Measurements from ENCODE around the gene SEMA7A.

SEMA7A gene

GRCh38 chr15:74387141-74387541, 46.6 kb downstream of the SEMA7A start:
- DNase-seq (ENCODE audit: low read depth in 2 of 2) = no peak

GRCh38 chr15:74386496-74387140, 47.1 kb downstream of the SEMA7A start:
- no peak for DNase-seq (ENCODE audit: low read depth in 2 of 2)

GRCh38 chr15:74385733-74386132, 48.0 kb downstream of the SEMA7A start:
- DNase-seq (ENCODE audit: low read depth in 2 of 2) = no peak

- peak in 1 of 2 donors; percentile 53 for DNase-seq (ENCODE audit: low read depth in 2 of 2)
These were observed 48.7 kb downstream of the SEMA7A start for GRCh38 chr15:74384881-74385643.

- DNase-seq (ENCODE audit: low read depth in 2 of 2) = no peak
These were observed 49.2 kb downstream of the SEMA7A start for GRCh38 chr15:74384566-74384880.

- DNase-seq (ENCODE audit: low read depth in 2 of 2) = peak in 1 of 2 donors; percentile 57
These were observed 49.8 kb downstream of the SEMA7A start for GRCh38 chr15:74383695-74384565.

GRCh38 chr15:74383286-74383685, 50.5 kb downstream of the SEMA7A start:
- no peak for DNase-seq (ENCODE audit: low read depth in 2 of 2)

GRCh38 chr15:74382004-74382816, 51.5 kb downstream of the SEMA7A start:
- peak; percentile 75 to 77 for DNase-seq (ENCODE audit: low read depth in 2 of 2)

GRCh38 chr15:74381481-74381880, 52.3 kb downstream of the SEMA7A start:
- no peak for DNase-seq (ENCODE audit: low read depth in 2 of 2)

- DNase-seq (ENCODE audit: low read depth in 2 of 2) = no peak
These were observed 52.6 kb downstream of the SEMA7A start for GRCh38 chr15:74381190-74381453.

- DNase-seq (ENCODE audit: low read depth in 2 of 2) = no peak
These were observed 53.2 kb downstream of the SEMA7A start for GRCh38 chr15:74380361-74381189.

- peak in 1 of 2 donors; percentile 73 for DNase-seq (ENCODE audit: low read depth in 2 of 2)
These were observed 54.9 kb downstream of the SEMA7A start for GRCh38 chr15:74378848-74379247.

GRCh38 chr15:74377831-74378766, 55.7 kb downstream of the SEMA7A start:
- DNase-seq (ENCODE audit: low read depth in 2 of 2) = no peak

- no peak for DNase-seq (ENCODE audit: low read depth in 2 of 2)
These were observed 56.8 kb downstream of the SEMA7A start for GRCh38 chr15:74376825-74377581.

GRCh38 chr15:74376226-74376625, 57.5 kb downstream of the SEMA7A start:
- DNase-seq (ENCODE audit: low read depth in 2 of 2) = no peak

GRCh38 chr15:74375303-74375693, 58.5 kb downstream of the SEMA7A start:
- peak; percentile 78 to 83 for DNase-seq (ENCODE audit: low read depth in 2 of 2)

- DNase-seq (ENCODE audit: low read depth in 2 of 2) = no peak
These were observed 59.0 kb downstream of the SEMA7A start for GRCh38 chr15:74374648-74375302.
